Right ventricle myocardium inferior (tissue), 1 donor: ENCODE data around the gene MTHFD2L. TPM values are rescaled to one million over a fixed set of nuclear protein-coding genes. Genes with fewer than 3 reads are reported as not detected.
A peak's percentile ranks its signal among the peaks of the same experiment; 100 is the strongest.
"Not testable (repeated sequence)": the region's sequence is repeated elsewhere in the genome, so short reads cannot be mapped to it uniquely, and the experiment has no call there.

ENCODE experiments used
- ATAC-seq: fragments of 200-7000 bp; cut with Tn5 transposase; one replicate; pipeline ENCODE4 v1.9.1; 2020; ENCODE audit warnings: mild to moderate bottlenecking, moderate library complexity
- DNase-seq: peaks from one replicate; pipeline ENCODE4 v3.0.0; 2021; ENCODE audit errors: missing footprints
- intact Hi-C: fragments of 100-400 bp; cut with DNase I; formaldehyde crosslinking; loops from one replicate; pipeline ENCODE4 v1.11.0; 2022
- total RNA-seq: library from RNA; stranded (reverse); fragmentation: NEBNext Ultra II Directional; extraction: Animal tissue kit (Norgen Biotek cat#: 25700); gene quantifications from one replicate; pipeline ENCODE4 v1.2.1, GENCODE V29; 2021
- donor health status: DM: no; HTN: yes; CAD: no; lungs with severe emphysema.

MTHFD2L gene
- total RNA-seq, 1 donor from 2014 or later, result 10.1 TPM

DNA sequence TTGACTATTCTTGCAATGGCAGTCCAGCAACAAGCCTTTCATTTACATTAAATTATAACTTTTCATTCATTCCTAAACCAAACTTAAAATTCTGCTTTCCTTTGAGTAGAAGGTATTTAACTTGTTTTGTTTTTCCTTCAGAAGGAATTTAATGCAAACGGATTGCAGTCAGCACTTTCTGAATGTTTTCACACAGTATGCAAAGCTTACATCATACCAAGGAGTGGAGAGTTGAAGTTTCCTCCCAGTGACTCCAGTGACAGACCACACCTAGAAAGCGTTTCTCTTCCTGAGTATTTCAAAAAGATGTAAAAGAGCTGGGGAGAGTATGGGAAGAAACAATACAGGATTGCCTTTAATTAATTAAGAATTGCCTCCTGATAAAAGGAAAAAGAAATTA is 158.5 kb downstream of the MTHFD2L start:
- intact Hi-C loops, result no loop called here
- DNase-seq (no peak), ATAC-seq (no peak)

DNA sequence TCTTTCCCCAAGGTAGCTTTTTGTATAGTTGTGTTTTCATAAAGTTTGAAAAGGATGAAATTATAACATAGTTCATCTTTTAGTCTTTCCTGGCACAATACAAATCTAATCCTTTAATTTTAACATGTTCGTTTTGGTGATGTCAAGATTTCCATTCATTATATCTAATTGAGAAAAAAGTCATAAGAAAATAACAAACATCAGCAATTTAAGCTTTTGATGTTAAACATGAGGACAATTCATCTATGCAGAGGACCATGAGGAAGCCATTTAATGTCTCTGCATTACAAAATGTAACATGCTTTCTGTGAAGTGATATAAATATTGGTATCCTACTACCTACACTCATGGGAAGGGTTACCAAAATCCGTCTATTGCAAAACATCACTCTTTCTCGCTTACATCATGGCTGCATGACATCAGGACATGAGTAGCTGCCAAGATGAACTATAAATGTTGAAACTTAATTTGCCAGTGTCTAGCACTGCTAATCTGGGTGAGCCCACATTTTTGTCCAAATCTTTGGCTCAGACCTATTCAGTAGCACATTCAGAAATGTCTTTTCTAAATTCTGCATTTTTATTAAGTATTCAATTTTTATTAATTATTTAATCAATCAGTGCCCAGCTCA is 159.8 kb downstream of the MTHFD2L start:
- DNase-seq, result no peak
- ATAC-seq, result no peak
- intact Hi-C loops, result no loop called here

DNA sequence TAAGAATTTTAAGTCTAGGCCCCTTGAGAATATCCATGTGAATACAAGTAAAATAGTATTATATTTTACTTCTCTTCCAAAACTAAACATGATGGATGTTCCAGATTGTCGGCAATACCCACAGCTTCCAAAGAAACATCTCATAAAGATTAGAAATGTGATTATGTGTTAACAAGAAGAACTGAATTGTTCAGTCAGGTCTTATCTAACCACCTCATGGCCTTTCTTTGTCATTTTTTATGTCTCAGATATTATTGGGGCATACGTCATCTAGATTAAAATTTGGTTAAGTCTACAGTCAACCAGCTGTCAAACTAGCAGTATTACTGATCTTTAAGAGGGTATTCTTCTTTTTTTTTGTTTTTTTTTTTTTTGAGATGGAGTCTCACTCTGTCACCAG is 160.4 kb downstream of the MTHFD2L start:
- intact Hi-C loops, result no loop called here
- ATAC-seq, result no peak
- DNase-seq, result no peak

DNA sequence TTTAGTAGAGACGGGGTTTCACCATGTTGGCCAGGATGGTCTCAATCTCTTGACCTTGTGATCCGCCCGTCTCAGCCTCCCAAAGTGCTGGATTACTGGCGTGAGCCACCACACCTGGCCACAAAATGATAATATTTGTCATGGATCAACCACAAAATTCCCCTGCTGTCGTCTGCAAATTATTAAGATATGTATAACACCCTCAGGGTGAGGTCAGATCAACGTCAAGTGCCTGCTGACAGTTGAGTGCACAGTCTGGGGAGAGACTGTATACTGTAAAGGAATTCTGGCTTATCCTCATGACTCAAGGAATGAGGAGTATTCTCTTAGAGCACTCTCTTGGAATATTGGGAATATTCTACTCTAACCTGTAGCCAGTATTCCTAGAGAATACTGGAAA is 161.6 kb downstream of the MTHFD2L start:
- DNase-seq (peak; percentile 17), ATAC-seq (no peak)
- intact Hi-C loops, result no loop called here

DNA sequence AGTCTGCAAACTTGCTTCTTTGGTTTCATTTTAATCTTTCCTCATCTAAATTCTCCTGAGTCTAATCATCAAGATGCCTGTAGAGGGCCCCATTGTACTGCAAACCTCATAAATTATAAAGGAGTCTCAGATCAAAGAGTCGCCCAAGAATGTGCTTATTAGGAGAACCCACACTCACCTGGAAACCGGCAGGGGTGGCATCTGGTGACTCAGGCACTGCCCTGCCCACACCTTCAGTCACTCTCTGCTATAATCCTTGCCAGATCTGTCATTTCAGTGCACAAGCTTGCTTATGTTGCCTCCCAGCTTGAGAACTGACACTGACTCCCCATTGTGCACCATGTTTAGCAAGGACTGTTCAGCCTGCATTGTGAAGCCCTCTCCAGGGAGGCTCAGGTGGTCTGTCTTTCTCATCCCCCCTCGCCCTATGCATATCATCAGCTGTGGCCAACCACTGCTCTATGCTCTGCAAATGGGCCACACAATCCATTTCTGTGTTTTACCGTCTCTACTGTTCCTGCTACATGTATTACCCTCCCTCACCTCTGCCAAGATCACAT is 162.7 kb downstream of the MTHFD2L start:
- intact Hi-C loops, result no loop called here
- ATAC-seq (no peak), DNase-seq (no peak)

DNA sequence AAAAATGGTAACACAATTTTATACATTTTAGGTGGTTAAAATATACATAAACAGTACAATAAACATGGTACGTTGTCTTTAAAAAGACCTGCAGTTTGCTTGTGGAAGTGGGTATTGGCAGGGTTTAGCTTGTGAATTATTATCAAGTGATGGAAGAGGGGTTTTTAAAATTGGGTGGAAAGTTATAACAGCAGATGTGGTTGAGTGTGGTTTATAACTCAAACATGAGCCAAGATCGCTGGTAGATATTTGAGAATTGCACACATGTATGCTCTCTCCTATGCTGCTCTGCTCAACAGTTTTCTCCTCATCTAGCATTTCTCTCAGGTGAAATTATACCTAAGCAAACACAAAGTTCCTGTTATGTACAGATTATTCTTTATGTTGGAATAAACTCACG is 164.4 kb downstream of the MTHFD2L start:
- DNase-seq (no peak), ATAC-seq (no peak)
- intact Hi-C loops, result no loop called here

DNA sequence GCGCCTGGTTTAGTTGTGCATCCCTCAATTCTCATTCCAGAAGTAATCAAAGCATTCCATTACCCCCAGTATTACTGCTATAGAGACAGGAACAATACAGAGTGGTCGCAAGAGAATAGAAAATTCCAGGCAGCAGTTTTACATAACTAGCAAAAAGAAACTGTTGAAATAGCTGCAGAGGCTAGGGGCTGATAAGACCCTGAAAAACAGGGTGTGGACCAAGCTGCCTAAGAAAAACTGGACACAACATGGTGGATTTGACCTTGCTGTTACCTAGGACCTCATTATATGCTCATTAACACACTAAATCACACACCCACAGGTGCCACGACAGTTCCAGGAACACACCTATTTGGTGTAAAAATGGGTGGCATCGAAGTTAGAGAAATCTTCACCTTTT is 165.7 kb downstream of the MTHFD2L start:
- ATAC-seq (no peak), DNase-seq (no peak)
- intact Hi-C loops, result no loop called here

DNA sequence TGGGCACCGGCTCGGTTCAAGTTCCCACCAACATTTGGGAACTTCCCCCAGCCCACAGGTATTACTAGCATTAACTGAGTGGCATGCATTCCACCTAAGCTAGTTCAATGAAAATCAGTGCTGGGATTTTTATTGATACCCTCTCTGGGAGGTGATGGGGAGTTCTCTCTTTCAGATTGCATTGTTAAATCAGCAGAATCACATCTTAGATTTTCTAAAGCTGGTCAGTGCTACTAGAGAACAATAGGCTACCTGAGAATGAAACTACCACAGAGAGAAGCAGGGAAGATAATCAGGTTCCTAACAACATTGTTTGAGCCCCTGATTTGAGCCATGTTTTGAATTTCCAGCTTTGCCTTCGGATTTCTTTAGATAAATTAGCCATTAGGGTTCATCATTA is 166.3 kb downstream of the MTHFD2L start:
- intact Hi-C loops, result no loop called here
- ATAC-seq (no peak), DNase-seq (no peak)

DNA sequence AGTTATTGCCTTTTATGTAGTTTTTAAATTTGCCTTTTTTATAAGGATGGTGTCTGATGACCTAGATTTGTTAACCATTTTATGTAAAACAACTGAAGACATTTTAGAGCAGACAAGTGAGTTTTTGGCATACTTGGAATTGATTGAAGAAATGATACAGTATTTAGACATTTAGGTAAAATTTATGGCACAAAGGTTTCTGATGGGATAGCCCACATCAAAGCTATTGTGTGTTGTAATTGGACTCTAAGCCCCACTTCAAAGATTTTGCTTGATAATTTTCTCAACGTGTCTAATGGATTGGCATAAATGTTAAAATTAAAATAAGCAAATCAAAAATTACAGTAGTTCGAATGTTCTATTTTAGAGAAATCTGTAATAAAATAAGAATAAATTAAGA is 168.0 kb downstream of the MTHFD2L start:
- intact Hi-C loops, result no loop called here
- ATAC-seq (no peak), DNase-seq (no peak)

DNA sequence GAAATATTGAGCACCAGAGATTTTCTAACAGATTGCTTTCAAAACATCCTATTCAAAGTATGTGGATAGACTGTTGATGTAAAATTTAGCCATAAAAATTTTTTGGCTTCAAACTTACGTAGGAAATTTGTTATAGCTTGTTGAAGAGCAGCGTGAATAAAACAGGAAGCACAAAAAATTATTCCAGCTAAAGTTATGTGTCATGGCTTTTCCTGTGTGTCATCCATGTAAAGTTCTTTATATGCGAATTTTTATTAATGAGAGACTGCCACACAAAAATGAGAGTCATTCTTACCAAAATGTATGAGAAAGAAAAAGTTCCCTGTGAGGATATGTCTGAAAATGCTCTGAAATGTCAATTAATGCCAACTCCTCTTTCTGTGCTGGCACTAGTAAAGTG is 169.8 kb downstream of the MTHFD2L start:
- no peak for DNase-seq
- intact Hi-C loops, result no loop called here
- ATAC-seq, result no peak

DNA sequence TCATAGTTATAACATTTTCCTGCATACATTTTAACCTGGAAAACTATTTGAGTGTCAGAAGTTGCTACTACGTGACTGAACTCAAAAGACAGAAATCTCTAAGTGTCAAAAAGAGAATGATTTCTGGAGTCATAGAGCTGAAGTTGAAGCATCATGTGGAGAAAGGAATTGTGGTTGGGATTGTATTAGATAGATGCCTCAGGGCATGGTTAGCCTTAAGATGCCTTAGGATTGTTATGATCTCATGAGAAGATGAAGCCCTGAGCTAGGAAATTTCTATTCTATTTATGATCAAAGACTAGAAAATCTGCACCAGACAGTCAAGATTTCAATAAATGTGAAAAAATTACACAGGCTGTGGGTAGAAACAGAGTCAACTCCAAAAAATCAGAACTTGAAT is 170.6 kb downstream of the MTHFD2L start:
- no peak for ATAC-seq
- intact Hi-C loops, result no loop called here
- no peak for DNase-seq

DNA sequence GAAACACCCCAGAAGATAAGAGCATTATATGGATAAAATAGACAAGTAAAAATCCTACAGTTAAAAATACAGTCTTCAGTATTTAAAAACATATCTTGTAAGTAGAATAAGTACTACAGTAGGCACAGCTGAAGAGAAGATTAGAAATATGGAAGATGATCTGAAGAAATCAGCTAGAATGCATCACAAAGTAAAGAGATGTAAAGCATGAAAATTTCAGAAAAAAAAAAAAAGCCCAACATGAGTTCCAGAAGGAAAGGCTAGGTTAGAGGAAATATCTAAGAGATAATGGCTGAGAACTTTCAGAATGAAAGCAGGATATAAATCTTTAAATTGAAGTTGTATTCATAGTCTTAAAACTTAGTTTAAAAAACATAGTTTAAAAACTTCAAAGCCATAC is 171.4 kb downstream of the MTHFD2L start:
- DNase-seq (no peak), ATAC-seq (no peak)
- intact Hi-C loops, result no loop called here

DNA sequence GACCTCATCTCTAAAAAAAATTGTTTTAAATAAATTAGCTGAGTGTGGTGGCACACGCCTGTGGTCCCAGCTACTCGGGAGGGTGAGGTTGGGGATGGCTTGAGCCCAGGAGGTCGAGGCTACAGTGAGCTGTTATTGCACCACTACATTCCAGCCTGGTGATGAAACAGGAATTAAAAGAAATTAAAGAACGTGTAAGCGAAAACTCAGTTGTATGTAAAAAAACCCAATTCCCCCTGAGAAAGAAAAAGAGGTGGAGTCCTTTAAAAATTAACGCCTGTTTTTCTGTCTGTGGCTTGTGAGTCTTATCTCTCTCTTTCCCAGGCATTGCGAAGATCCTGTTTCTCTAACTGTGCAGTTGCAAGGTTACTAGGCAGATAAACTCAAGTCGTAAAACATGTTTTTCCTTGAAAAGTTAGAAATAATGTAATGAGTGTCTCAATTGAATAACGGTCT is 172.4 kb downstream of the MTHFD2L start:
- intact Hi-C loops, result no loop called here
- no peak for ATAC-seq
- no peak for DNase-seq

DNA sequence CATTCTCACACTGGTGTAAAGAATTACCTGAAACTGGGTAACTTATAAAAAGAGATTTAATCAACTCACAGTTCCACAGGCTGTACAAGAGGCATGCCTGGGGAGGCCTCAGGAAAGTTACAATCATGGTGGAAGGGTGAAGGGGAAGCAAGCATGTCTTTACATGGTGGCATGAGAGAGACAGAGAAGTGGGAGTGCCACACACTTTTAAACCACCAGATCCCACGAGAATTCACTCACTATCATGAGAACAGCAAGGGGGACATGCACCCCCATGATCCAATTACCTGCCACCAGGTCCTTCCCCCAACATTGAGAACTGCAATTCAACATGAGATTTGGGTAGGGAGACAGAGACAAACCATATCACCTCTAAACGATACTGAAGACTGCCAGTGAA is 173.3 kb downstream of the MTHFD2L start:
- intact Hi-C loops, result no loop called here
- ATAC-seq, result no peak
- DNase-seq, result no peak

DNA sequence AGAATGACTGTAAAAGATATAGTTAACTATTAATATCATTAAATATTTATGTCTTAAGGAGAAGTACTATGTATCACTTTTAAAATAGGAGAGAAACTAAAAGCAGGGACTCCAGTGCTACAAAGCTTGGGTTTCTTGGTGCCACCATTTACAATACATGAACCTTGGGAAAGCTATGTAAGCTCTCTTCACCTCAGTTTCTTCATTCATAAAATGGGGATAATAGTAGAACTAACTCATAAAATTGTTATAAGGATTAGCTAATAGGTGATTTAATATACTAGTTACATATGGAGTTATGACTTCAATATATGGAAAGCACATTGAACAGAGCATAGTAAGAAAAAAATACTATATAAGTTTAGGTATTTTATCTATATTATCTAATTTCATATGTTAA is 174.0 kb downstream of the MTHFD2L start:
- ATAC-seq, result no peak
- DNase-seq, result no peak
- intact Hi-C loops, result no loop called here

DNA sequence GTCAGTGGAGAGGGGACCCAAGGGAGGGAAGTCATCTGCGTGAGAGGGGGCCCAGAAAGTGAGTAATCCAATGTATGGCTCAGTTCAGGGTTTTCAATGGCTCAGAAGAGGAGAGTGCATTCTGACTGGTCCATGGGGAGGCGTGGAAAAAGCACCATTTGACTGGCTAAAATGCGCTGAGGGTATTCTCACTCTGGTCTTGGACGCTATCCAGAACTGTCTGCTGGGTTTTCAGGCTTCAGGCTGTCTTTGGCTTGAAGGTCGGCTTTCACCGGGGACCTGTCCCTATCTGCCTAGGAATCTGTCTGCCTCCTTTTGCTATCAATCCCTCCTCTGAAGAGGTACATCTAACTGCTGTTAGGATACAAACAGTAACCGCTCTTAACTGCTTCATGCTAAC is 176.7 kb downstream of the MTHFD2L start:
- intact Hi-C loops, result no loop called here
- no peak for ATAC-seq
- no peak for DNase-seq

DNA sequence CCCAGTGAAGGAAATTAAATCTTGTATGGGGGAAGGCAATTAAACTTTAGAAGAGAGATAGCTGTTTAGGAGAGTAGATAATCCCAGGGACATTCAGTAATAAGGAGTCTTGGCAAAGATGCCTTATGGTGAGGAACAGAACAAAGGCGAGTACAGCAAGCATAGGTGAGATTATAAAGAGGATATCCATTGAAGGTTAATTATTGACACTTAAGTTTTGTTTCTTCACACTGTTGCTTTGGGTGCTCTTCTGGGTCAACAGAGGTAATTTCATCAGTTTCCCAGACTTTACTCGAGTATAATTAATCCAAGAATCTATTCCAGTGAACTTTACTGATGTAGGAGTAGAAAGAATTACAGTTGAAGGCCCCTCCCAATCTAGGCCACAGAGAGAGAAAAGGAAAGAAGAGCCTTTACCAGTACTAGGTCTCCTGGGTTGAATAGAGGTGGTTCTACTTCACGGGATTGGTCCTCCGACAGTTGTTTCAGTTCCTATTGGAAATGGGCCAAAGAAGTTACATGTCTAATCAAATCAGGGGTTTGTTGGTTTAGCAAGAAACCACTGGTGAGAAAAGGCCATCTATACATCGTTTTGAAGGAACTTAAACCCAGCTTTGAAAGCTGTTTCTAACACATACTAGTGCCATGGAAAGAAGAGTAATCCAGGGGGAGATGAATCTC is 177.6 kb downstream of the MTHFD2L start:
- ATAC-seq, result no peak
- DNase-seq, result no peak
- intact Hi-C loops, result no loop called here

DNA sequence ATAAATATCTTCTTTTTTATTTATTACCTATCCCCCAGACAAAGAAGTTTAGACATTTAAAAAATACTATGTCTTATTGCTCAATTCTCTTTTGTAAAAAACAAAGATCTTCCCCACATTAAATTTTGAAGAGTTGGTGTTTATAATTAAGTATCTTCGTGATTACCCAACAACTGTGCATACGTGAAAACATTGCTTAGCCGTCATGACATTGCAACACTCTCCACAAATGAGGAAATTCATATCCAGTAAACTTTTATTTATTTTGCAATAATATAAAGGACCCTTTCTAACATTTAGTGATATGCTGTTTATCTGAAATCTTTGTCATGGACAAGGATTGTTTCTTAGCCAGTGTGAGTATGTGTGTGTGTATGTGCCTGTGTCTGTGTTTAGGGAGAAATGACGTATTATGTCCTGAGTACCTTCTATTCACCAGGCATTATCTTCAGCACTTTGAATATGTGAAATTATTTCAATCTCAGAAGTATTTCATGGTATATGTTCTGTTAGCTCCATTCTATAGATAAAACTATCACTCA is 180.9 kb downstream of the MTHFD2L start:
- ATAC-seq (no peak), DNase-seq (no peak)
- intact Hi-C loops, result no loop called here

DNA sequence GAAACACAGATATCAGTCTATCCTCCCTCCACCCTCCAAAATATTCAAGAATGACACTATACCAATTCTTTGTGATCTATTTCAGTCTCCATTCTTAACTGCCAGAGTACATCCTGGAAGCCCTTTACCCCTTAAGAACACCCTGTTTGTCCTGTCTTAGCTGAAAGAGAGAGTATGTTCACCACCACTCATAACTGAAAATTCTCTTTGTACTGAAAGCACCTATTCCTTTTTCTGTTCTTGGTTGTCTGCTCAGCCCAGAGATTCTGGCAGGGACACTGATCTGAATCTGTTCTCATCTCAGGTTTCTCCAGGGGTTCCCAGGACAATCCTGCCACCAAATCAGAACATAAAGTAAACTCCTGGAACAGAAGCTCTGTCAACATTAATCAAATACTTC is 181.6 kb downstream of the MTHFD2L start:
- DNase-seq, result no peak
- intact Hi-C loops, result no loop called here
- ATAC-seq, result no peak

DNA sequence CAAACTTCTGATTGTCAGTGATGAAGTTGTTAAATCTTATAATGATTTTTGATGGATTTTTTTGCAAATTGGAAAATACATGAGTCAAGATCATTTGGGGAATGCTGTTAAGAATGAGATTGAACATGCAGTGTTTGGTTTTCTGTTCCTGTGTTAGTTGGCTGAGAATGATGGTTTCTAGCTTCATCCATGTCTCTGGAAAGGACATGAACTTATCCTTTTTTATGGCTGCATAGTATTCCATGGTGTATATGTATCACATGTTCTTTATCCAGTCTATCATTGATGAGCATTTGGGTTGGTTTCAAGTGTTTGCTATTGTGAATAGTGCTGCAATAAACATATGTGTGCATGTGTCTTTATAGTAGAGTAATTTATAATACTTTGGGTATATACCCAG is 182.5 kb downstream of the MTHFD2L start:
- DNase-seq, ATAC-seq, intact Hi-C loops: not testable (repeated sequence)
